Left forelimb (tissue), 1 donor: Measurements from ENCODE around the gene BRD9.
"Not testable (repeated sequence)": the region's sequence is repeated elsewhere in the genome, so short reads cannot be mapped to it uniquely, and the experiment has no call there.

ENCODE experiments used
- DNase-seq: peaks from one replicate; pipeline ENCODE4 v3.0.0-alpha.2; 2018; ENCODE audit warnings: low spot score

BRD9 gene

GRCh38 chr5:902129-902916 lies 9.7 kb upstream of the BRD9 start:
- peak; percentile 18 for DNase-seq

GRCh38 chr5:900781-901180 lies 8.2 kb upstream of the BRD9 start:
- no peak for DNase-seq

DNA sequence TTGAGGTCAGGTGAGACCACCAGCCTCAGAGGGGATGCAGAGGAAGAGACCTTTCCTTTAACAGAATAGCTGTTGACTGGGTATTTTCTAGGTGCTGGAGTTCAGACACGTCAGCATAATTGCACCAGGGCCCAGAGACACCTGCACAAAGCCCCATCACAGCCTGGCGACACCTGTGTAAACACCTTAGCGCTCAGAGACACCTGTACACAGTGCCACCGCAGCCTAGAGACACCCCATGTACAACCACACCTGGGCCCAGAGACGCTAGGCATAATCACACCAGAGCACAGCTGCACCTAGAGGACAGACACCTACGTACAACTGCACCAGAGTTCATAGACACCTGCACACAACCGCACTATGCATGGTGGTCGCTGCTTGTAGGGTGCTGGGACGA lies 1.1 kb upstream of the BRD9 start:
- no peak for DNase-seq

DNA sequence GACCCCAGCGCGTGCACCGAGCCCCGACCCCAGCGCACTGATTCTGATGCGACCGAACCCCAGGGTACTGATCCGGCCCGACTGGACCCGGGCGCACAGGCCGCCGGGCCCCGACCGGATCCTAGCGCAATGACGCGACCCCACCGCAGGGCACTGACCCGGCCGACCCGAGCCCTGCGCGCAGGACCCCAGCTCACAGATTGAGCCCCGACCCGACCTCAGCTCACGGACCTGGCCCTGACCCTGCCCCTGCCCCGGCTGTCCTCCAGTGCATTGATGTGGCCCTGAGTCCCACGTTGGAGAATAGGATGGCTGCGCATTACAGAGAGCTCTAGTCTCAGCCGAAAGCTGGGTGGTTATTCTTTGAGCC lies 521 bp upstream of the BRD9 start:
- no peak for DNase-seq

DNA sequence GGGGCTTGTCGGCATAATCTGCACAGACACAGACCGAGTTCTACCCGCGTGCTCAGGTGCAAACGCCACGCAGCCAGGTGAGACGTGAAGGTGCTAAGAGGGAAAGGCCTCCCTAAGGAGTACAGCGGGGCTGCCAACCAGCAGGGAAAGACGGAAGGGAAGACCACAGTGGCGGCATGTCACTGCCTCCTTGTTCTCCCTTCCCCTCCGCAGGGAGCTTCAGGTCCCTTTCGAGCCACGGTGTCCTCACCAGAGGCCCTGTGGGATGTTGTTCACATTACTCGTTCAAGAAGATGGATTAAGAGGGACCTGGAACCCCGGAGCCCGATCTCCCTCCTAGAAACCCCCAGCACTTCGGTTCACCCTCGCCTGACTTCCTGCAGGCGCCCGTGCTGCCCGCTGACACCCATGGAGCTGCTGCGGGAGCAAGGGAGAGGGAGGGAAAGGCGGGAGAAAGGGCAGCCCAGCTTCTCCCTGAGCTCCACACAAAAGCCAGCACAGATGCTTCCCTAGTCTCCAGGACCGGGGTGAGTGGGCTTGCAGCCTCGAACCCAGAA lies 686 bp downstream of the BRD9 start:
- no peak for DNase-seq

- no peak for DNase-seq
Measured at GRCh38 chr5:891117-891836, 1.3 kb downstream of the BRD9 start.

DNA sequence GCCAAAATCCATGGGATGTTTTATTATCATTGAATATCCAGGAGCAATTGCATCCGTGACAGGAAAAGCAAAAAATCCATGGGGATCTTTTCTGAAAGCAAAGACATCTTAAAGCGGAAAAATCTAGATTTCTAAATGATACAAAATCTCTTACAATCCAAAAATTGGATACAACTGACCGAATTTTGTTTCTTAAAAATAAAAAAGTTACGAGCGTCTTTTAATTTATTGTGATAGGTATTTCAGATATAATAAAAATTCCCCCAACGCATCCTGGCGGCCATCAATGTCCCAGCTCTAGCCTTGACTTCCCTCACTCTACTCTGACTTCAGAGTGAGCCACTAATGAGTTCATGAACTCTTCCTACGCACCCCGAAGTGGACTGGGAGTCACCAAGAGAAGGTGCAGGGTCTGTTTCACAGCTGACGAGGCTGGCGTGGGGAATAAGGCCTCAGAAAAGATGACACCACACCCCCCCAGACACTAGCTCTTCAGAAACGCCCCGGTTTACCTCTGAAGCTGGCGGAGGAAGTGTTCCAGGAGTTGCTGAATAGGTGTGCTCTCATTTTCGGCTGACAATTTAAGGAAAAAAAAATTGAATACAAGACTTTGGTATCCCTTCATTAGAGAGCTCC lies 3.4 kb downstream of the BRD9 start:
- no peak for DNase-seq

DNA sequence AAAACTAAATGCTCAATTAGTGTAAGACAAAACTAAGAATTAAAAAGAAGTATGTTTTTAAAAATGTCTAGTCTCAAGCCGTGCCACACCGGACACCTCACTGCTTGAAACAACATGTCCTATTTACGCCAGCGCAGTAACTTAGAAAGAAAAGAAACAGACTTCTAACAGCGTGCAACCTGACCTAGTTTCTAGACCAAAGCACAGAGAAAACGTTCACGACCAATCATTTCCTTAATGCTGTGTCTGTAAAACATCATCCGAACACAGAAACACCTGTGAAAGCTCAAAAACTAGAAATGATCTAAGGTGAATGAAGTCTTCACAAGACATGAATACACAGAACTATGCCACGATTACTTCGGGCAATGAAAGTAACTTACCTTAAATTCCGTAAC lies 4.0 kb downstream of the BRD9 start:
- DNase-seq = no peak

- no peak for DNase-seq
Measured at GRCh38 chr5:887947-888637, 4.5 kb downstream of the BRD9 start.

GRCh38 chr5:886716-887325 lies 5.8 kb downstream of the BRD9 start:
- no peak for DNase-seq

GRCh38 chr5:886036-886435 lies 6.6 kb downstream of the BRD9 start:
- no peak for DNase-seq

GRCh38 chr5:885529-885928 lies 7.1 kb downstream of the BRD9 start:
- DNase-seq = no peak

GRCh38 chr5:885127-885442 lies 7.5 kb downstream of the BRD9 start:
- no peak for DNase-seq

- no peak for DNase-seq
Measured at GRCh38 chr5:884345-885126, 8.1 kb downstream of the BRD9 start.

- DNase-seq = no peak
Measured at GRCh38 chr5:883475-884181, 9.0 kb downstream of the BRD9 start.

DNA sequence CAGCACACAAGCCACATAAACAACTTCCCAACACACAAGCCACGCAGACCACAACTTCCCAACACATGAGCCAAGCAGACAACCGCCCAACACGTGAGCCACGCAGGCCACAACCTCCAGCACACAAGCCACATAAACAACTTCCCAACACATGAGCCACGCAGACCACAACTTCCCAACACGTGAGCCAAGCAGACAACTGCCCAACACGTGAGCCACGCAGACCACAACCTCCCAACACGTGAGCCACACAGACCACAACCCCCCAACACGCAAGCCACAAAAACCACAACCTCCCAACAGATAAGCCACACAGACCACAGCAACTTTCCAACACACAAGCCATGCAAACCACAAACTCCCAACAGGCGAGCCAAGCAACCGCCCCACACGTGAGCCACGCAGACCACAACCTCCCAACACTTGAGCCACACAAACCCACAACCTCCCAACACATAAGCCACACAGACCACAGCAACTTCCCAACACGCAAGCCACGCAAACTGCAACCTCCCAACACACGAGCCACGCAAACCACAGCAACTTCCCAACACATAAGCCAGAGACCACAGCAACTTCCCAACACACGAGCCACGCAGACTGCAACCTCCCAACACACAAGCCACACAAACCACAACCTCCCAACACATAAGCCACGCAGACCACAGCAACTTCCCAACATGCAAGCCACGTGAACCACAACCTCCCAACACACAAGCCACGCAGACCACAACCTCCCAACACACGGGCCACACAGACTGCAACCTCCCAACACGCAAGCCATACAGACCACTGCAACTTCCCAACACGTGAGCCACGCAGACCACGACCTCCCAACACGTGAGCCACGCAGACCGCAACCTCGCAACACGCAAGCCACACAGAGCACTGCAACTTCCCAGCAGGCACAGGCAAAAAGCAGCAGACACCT lies 10.1 kb downstream of the BRD9 start:
- DNase-seq = no peak

DNA sequence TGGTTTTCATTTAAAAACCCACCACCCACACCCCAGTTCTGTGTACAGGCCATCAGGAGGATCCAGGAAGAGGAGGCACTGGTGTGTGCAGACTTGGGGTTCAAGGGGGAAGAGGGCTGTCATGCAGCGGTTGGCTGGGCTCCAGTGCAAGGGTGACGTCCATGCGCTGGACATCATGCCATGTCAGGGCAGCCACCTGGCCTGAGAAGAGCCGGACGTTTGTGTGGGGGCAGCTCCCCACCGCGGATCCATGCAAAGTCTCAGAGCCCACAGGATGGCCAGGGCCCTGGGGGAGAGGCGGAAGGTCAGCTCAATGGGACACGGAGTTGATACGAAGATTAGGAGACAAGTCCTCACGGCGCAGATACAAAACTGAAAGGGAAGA lies 11.1 kb downstream of the BRD9 start:
- no peak for DNase-seq

DNA sequence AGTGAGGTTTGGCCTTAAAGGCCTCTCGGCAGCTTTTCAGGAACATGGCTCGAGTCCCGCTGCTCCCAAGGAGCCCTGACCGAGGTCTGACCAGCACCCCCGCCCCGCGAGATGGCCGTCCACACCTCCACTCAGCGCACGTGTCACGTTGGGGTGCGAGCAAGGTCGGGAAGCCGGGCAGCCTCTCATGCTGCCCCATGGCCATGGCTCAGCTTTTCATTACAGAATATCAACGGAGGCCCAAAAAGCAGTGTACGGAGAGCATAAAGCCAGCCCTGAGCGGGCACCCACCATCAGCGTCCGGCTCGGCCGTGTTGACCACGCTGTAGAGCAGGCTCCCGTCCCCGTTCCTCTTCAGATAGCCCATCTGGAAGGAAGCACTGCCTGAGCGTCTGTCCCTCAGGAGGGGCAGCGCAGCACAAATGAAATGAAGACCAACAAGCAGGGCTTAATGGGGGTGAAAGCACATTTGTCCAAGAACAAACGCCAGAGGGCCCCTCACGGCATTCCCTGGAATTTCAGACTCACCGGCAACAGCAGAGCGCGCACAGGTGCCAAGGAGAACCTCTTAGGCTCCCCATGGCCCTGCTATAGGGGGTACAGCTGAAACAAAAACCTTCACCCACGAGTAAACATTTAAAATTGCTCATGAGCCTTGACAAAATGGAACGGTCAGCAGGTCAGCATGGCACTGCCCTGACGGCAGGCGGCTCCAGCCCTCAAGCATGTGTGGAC lies 11.6 kb downstream of the BRD9 start:
- no peak for DNase-seq

DNA sequence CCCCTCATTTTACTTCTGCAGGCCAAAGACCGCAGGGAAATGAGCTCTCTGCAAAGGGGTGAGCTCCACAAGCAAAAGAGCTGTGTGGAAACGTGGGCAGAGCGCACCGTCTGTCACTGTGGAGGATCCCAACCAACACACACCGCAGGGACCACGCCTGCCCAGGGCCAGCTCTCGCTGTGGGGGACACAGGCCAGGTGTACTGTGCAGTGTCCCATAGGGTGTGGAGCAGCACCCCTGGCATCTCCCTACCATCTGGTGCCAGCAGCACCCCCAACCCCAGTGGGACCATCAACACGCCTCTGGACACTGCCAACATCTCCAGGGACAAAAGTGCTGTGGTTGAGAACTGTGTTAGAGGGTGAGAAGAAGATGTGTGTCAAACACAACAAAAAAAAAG lies 13.9 kb downstream of the BRD9 start:
- not testable (repeated sequence) for DNase-seq
